Suprapubic skin (tissue), 3 donors: ENCODE results near the gene ACACB.

Source experiments
- POLR2A ChIP-seq, 2 donors: fragments of 450-650 bp; IDR thresholded peaks; one replicate each; pipeline ENCODE4 v1.6.1; 2017; ENCODE audit warnings: antibody characterized with exemption in 2 of 2, mild to moderate bottlenecking in 2 of 2, moderate library complexity in 2 of 2
- TF ChIP-seq, protein P1 (sequence below), 2 donors: fragments of 200-600 bp in 1 of 2; fragments of 450-650 bp in 1 of 2; sonication (generic) in 1 of 2; IDR thresholded peaks; one replicate each; pipeline ENCODE4 v1.5.1; 2016 to 2019; ENCODE audit warnings: antibody characterized with exemption in 2 of 2, mild to moderate bottlenecking in 1 of 2, moderate library complexity in 1 of 2

GRCh38 chr12:109286652-109287051, 170.3 kb downstream of the ACACB start:
- TF ChIP-seq, protein P1, sequence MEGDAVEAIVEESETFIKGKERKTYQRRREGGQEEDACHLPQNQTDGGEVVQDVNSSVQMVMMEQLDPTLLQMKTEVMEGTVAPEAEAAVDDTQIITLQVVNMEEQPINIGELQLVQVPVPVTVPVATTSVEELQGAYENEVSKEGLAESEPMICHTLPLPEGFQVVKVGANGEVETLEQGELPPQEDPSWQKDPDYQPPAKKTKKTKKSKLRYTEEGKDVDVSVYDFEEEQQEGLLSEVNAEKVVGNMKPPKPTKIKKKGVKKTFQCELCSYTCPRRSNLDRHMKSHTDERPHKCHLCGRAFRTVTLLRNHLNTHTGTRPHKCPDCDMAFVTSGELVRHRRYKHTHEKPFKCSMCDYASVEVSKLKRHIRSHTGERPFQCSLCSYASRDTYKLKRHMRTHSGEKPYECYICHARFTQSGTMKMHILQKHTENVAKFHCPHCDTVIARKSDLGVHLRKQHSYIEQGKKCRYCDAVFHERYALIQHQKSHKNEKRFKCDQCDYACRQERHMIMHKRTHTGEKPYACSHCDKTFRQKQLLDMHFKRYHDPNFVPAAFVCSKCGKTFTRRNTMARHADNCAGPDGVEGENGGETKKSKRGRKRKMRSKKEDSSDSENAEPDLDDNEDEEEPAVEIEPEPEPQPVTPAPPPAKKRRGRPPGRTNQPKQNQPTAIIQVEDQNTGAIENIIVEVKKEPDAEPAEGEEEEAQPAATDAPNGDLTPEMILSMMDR (IDR thresholded peaks at IDR 0.05) = no peak
- TF ChIP-seq POLR2A (IDR thresholded peaks at IDR 0.05) = no peak
